Right cardiac atrium (tissue), 5 donors: ENCODE results near the gene CARD11. TPM values are rescaled to one million over a fixed set of nuclear protein-coding genes. Genes with fewer than 3 reads are reported as not detected.

Source experiments
- ATAC-seq, 2 donors: fragments of 200-7000 bp; cut with Tn5 transposase; one replicate each; pipeline versions ENCODE4 v1.8.0 to v1.9.1; 2020; ENCODE audit warnings: moderate library complexity in 2 of 2, mild to moderate bottlenecking in 1 of 2
- DNase-seq, 3 donors: peaks; one replicate each; pipeline ENCODE4 v3.0.0-alpha.2; 2020
- H3K27ac ChIP-seq: one replicate; pipeline ENCODE4 v1.5.1; 2013; ENCODE audit warnings: mild to moderate bottlenecking, low read length, control low read depth, moderate library complexity
- H3K27me3 ChIP-seq: one replicate; pipeline ENCODE4 v1.6.1; 2013; ENCODE audit not compliant: control insufficient read depth, insufficient read depth
- H3K4me1 ChIP-seq: one replicate; pipeline ENCODE4 v1.6.1; 2013; ENCODE audit warnings: low read length; ENCODE audit not compliant: control insufficient read depth, insufficient read depth
- H3K4me3 ChIP-seq: one replicate; pipeline ENCODE4 v1.5.1; 2013; ENCODE audit warnings: low read length, control low read depth
- H3K9me3 ChIP-seq: one replicate; pipeline ENCODE4 v1.6.1; 2013; ENCODE audit warnings: low read length; ENCODE audit not compliant: control insufficient read depth
- WGBS: extraction: QIAGEN DNeasy Blood & Tissue Kit; methylation state at CpG from one replicate; pipeline ENCODE4 v1.1.7; 2013; 5-methylcytosine and 5-hydroxymethylcytosine counted together
- intact Hi-C, 4 donors: fragments of 100-400 bp; cut with DNase I; formaldehyde crosslinking; loops; one replicate each; pipeline versions ENCODE4 v1.11.0 to v1.14.0; 2022 to 2023
- long read RNA-seq, 4 donors: library from polyadenylated mRNA; unstranded; transcript quantifications; one replicate each; pipeline ENCODE4 v2.0.0, GENCODE V29; 2020 to 2021
- polyA plus RNA-seq: library from polyadenylated mRNA; stranded (reverse); fragments of 200-250 nt; gene quantifications from one replicate; pipeline ENCODE4 v1.2.3, GENCODE V29; 2013
- total RNA-seq, 4 donors: library from RNA; stranded (reverse); fragmentation: NEBNext Ultra II Directional; extraction: Animal tissue kit (Norgen Biotek cat#: 25700); gene quantifications; one replicate each; pipeline ENCODE4 v1.2.1, GENCODE V29; 2021
- donor health status: healthy with polysubstance abuse.
- donor health status: DM: no; HTN: yes; CAD: no.
- donor health status: DM: no; HTN: no; CAD: no.
- donor health status: DM: no; HTN: yes; CAD: no; lungs with severe emphysema.
- donor health status: DM: yes; HTN: yes; CAD: no.

The CARD11 gene
- total RNA-seq (under 1 TPM; 0.22 to 0.96 (median 0.58) TPM), polyA plus RNA-seq (0.16 TPM)
- long read RNA-seq, donor 1, result 0 reads
- long read RNA-seq, donor 2, result 0 reads
- long read RNA-seq, donor 3, result 0 reads
- long read RNA-seq, donor 4, result 0 reads

DNA sequence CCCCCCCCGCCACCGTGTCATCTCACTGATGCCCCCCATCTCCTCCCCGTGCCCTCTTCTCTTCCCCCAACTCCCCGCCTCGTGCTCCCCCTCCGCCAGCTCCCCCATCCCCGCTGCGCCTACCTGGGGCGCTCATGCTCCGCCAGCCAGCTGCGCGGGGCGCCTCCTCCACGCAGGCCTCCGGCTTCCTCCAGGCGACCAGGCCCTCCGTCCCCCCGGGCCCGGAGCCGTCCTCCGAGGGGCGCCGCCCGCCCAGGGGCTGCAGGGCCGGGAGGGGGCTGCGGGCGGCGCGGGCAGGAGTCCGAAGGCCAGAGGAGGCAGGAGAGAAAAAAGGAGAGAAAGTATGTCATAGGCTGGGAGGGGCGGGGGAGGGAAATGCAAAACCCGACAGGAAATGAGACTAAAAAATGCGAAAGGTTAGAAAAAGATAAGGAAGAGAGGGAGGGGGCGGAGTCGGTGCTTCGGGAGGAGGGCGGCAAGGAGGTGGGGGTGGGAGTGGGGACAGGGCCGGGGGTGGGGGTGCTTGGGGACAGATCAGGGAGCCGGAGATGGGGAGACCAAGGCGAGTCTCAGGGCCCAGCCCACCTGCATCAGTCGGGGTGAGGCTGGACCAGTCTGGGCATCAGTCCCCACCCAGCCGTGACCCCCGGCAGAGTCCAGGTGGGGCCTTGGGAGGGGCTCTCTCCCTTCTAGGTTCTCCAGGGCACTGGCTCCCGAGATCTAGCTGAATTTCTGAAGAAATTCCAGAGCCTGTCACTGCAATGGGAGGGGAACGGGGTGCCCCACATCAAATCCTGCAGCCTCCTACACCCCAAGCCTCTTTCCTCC, at the start of gene CARD11:
CARD11 (minus strand) TSS at position 324 of the 828 bp plus-strand sequence. CDS start 85,361 bp downstream, outside the sequence.
- ATAC-seq, result no peak
- WGBS, result 12% methylated on average over 45 of the region's 45 CpGs
- no peak within 1 kb of the TSS for H3K4me3 ChIP-seq
- no peak within 1 kb of the TSS for H3K27ac ChIP-seq
- H3K9me3 ChIP-seq, result no peaks in the 10 kb centered on the region
- no peaks in the 10 kb centered on the region for H3K4me1 ChIP-seq
- H3K27me3 ChIP-seq, result no peaks in the 10 kb centered on the region
- DNase-seq, result no peak
- intact Hi-C loops, result no loop called here

DNA sequence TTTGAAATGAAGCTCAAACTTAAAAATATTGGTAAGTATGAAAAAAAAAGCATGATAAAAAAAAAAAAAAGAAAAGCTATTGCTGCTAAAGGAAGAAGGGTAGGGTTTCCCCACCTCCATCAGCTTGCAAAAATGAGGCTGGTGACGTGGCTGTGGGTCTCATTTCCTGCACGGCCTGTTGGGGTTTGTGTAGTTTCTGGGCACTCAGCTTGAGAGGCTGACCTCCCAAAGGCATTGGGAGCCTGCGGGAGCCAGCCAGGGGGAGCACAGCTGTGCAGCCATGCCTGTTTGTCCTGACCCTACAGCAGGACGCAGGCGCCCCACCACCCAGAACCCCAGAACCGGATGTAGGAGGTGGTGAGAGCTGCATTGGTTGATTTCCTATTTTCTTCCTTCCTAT, 48.8 kb upstream of the CARD11 start:
- Histone ChIP-seq H3K4me1 (no peaks in the 10 kb centered on the region), H3K9me3 (no peaks in the 10 kb centered on the region), H3K4me3 (no peak overlapping the region), H3K27me3 (no peaks in the 10 kb centered on the region), H3K27ac (no peak overlapping the region)
- intact Hi-C loops, result no loop called here
- peak in 1 of 2 donors; percentile 50 for ATAC-seq
- 52% methylated on average over 6 of the region's 6 CpGs for WGBS
- DNase-seq, result peak; percentile 23 to 74 (median 70)

DNA sequence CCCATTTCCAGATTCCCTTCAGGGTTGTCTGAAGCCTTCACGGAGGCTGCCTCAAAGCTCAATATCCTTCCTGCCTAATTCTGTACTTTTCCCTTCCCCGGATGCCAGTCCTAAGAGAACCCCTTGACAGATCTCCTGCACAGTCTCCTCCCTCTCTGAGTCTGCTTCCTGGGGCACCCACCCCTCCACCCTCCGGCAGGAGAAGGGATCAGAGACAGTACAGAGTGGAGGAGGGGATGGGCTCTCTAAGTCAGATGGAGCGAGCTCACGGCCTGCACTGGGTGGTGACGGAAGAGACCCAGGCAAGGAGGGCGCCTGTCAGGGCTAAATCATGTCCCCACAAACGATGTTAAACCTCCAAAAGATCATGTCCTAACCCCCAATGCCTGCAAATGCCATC, 48.0 kb upstream of the CARD11 start:
- H3K9me3 ChIP-seq, result no peaks in the 10 kb centered on the region
- no peak overlapping the region for H3K27ac ChIP-seq
- no peaks in the 10 kb centered on the region for H3K27me3 ChIP-seq
- H3K4me1 ChIP-seq, result no peaks in the 10 kb centered on the region
- no peak overlapping the region for H3K4me3 ChIP-seq
- WGBS, result 82% methylated on average over 8 of the region's 8 CpGs
- intact Hi-C loops, result no loop called here
- no peak for DNase-seq
- no peak for ATAC-seq

DNA sequence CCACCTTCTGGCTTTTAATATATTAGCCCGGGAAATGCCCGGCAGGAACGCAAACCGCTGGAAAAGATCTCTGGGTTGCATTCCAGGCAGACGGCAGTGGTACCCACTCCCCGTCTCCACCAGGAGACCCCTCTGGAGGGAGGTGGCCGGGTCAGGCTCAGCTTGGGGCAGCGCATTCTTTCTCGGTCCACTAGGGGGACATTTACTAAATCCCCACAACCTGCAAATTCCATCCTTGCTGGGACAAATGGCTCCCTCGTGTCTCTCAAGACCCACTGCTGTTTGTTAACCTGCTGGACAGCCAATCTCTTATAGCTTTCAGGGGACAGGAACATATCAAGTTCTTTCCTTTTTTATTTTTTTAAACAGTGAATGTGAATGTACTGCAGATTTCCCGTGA, 45.8 kb upstream of the CARD11 start:
- H3K27ac ChIP-seq, result no peak overlapping the region
- WGBS, result 43% methylated on average over 11 of the region's 11 CpGs
- no peaks in the 10 kb centered on the region for H3K9me3 ChIP-seq
- H3K4me3 ChIP-seq, result no peak overlapping the region
- intact Hi-C loops, result no loop called here
- H3K27me3 ChIP-seq, result no peaks in the 10 kb centered on the region
- no peak for DNase-seq
- ATAC-seq, result no peak
- H3K4me1 ChIP-seq, result no peaks in the 10 kb centered on the region

DNA sequence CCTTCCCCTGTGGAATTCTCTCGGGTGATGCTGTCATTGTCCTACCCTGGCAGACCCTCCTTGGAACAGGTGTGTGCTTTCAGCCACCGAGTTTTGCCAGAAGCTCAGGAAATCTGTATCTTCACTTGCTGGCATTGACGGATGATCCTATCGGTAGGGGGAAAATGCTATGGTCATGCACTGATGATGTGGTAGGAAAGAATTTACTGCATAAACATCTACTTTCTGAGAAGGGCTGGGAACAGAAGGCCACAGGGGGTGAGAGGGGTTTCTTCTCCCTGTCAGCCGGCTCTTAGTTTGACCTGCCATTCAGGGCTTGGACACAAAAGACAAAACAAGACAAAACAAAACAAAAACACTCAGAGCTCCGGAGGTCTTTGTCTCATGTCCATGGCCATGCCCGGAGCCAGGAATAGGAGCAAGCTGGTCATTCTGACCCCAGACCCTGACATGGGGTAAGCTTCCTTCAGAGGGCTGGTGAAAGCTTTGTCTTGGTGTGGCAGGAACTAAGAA, 43.6 kb upstream of the CARD11 start:
- Histone ChIP-seq H3K27me3 (no peaks in the 10 kb centered on the region), H3K4me1 (no peaks in the 10 kb centered on the region), H3K9me3 (no peaks in the 10 kb centered on the region), H3K4me3 (no peak overlapping the region), H3K27ac (no peak overlapping the region)
- ATAC-seq, result no peak
- WGBS, result 42% methylated on average over 7 of the region's 7 CpGs
- intact Hi-C loops, result no loop called here
- no peak for DNase-seq

DNA sequence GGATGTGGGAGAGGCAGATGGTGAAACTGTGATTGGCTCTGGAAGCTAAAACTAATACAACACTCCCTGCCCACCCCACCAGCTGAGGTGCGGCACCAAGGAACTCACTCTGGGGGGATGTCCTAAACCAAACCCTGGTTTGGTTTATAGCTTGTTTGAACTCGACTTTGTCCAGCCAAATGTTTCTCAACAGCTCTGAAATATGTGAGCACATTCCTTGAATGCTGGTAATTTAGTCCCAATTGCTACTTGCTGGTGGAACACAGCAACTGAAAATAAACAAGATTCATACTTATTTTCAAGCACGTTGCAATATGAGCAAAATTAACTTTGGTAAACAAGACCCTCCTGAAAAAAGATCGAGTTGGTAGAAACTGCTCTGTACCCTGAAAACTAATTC, 39.7 kb upstream of the CARD11 start:
- DNase-seq (no peak), ATAC-seq (no peak)
- no peaks in the 10 kb centered on the region for H3K27me3 ChIP-seq
- no peak overlapping the region for H3K4me3 ChIP-seq
- no peaks in the 10 kb centered on the region for H3K4me1 ChIP-seq
- WGBS, result 77% methylated on average over 4 of the region's 4 CpGs
- intact Hi-C loops, result no loop called here
- H3K27ac ChIP-seq, result no peak overlapping the region
- no peaks in the 10 kb centered on the region for H3K9me3 ChIP-seq

DNA sequence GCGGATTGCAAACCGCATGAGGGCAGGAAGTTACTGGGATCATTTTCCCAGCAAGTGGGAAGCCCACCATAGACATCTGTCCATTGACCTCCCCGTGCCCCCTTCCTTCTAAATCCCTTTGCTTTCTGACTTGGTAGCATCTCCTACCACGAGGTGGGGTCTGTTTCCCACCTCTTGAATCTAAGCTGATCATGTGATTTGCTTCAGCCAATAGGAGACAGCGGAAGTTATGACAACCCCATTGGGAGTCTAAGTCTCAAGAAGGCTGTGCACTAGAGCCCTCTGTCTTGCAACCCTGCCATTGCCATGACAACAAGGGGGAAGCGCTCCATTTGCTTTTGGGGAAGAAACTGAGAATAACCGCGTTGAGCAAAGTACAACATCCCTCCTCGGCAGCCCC, 39.2 kb upstream of the CARD11 start:
- no peak for DNase-seq
- no peak overlapping the region for H3K4me3 ChIP-seq
- WGBS, result 85% methylated on average over 9 of the region's 9 CpGs
- intact Hi-C loops, result no loop called here
- no peak for ATAC-seq
- H3K27ac ChIP-seq, result no peak overlapping the region
- H3K27me3 ChIP-seq, result no peaks in the 10 kb centered on the region
- H3K9me3 ChIP-seq, result no peaks in the 10 kb centered on the region
- H3K4me1 ChIP-seq, result no peaks in the 10 kb centered on the region

DNA sequence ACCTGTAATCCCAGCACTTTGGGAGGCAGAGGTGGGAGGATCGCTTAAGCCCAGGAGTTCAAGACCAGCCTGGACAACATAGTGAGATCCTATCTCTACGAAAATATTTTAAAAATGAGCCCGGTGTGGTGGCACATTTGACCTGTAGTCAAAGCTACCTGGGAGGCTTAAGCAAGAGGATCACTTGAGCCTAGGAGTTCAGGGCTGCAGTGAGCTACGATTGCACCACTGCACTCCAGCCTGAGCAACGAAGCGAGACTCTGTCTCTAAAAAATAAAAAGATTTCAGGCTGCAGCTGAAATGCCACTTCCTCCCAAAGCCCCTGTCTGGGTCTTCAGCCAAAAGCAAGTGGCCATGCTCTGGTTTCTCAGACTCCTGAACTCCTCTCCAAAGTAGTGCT, 38.7 kb upstream of the CARD11 start:
- H3K27me3 ChIP-seq, result no peaks in the 10 kb centered on the region
- WGBS, result 82% methylated on average over 6 of the region's 6 CpGs
- no peak overlapping the region for H3K27ac ChIP-seq
- DNase-seq, result no peak
- H3K4me3 ChIP-seq, result no peak overlapping the region
- no peaks in the 10 kb centered on the region for H3K4me1 ChIP-seq
- intact Hi-C loops, result no loop called here
- no peaks in the 10 kb centered on the region for H3K9me3 ChIP-seq
- no peak for ATAC-seq

DNA sequence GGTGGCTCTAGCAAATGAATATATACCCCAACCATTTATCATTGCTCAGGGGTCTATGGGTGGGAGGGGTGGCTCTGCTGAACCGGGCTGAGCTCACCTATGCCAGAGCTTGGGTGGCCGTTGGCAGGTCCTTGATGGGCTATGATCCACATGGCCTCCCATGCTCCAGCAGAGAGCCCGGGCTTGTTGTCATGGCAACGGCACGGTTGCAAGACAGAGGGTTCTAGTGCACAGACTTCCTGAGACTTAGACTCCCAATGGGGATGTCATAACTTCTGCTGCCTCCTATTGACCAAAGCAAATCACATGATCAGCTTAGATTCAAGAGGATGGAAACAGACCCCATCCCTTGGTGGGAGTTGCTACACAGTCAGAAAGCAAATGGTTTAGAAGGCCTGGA, 36.4 kb upstream of the CARD11 start:
- Histone ChIP-seq H3K9me3 (peaks cover 4% of the 10 kb centered on the region), H3K4me1 (no peaks in the 10 kb centered on the region), H3K27me3 (no peaks in the 10 kb centered on the region), H3K27ac (no peak overlapping the region), H3K4me3 (no peak overlapping the region)
- no peak for ATAC-seq
- intact Hi-C loops, result no loop called here
- 80% methylated on average over 5 of the region's 5 CpGs for WGBS
- DNase-seq, result no peak

DNA sequence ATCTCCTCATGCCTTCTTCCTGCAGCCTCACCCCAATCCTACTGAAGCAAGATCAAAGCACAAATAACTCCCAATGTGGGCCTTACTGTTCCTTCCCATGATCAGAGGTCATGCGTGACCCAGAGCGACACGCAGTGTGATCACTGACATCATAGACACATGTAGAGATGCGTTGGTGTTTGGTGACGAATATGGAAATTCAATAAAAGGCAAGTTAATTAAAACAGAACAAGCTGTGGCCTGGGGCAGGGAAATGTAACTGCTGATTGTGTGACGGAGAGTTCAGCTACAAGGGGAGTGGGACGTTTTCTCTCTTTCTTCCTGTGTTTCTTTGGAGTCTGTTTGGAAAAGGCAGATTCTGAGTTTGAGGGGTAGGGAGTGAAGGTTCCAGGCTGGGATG, 34.8 kb upstream of the CARD11 start:
- Histone ChIP-seq H3K9me3 (peaks cover 4% of the 10 kb centered on the region), H3K27me3 (no peaks in the 10 kb centered on the region), H3K27ac (no peak overlapping the region), H3K4me1 (no peaks in the 10 kb centered on the region), H3K4me3 (no peak overlapping the region)
- ATAC-seq (no peak), DNase-seq (no peak)
- 66% methylated on average over 7 of the region's 7 CpGs for WGBS
- intact Hi-C loops, result no loop called here

DNA sequence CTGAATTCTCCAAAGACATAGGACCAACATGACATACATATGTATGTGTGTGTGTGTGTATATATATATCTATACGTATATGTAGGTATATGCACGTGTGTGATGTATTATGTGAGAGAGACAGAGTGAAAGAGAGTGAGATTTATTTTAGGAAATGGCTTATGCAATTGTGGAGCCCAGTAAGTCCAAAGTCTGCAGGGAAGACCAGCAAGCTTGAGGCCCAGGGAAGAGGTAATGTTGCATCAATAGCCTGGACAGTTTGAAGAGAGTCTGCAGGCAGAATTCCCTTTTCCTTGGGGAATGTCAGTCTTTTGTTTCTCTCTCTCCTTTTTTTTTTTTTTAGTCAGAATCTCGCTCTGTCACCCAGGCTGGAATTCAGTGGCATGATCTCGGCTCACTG, 33.0 kb upstream of the CARD11 start:
- intact Hi-C loops, result no loop called here
- ATAC-seq (no peak), DNase-seq (no peak)
- H3K27ac ChIP-seq, result no peak overlapping the region
- H3K9me3 ChIP-seq, result peaks cover 4% of the 10 kb centered on the region
- WGBS, result 90% methylated on average over 4 of the region's 4 CpGs
- H3K27me3 ChIP-seq, result no peaks in the 10 kb centered on the region
- no peak overlapping the region for H3K4me3 ChIP-seq
- no peaks in the 10 kb centered on the region for H3K4me1 ChIP-seq
